CD4-positive, alpha-beta T cell treated with Interleukin-4 for 1 hour (primary cell): ENCODE data around the gene RIPOR1.
"Not testable (repeated sequence)": the region's sequence is repeated elsewhere in the genome, so short reads cannot be mapped to it uniquely, and the experiment has no call there.

Source experiments
- DNase-seq, 2 donors: peaks; one replicate each; pipeline ENCODE4 v3.0.0-alpha.2; 2020 to 2022

Gene RIPOR1

DNA sequence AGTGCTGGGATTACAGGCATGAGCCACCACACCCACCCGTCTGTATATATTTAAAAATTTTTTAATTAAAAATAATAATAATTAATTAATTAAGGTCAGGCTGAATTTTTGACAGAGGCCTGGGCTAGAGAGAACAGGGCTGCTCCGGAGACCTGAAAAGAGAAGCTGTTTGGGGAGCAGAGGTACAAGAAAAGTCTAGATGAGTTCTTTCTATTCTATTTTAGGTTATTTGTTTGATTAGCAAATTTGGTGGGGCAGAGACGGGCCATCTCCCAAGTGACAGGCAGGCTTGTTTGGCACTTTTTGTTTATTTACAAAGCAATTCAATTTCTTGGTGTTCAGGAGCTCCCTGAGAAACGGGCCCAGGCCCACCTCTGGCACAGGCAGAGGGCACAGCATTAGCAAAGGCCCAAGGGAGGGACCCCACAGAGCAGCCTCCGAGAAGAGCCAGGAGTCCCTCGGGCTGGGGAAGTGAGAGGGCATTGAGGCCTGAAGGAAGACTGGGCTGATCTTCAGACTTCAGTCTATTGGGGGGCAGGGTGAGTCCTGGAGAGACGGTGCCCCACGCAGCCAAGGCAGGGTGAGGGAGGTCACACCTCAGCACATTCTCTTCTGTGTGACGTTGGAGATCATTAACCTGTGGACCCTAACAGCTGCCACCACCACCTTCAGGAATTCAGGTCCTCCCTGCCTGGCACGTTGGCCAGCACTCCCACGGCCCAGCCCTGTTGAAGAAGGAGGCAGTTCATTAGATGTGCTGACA is 10.8 kb upstream of the RIPOR1 start:
- DNase-seq: peak in 1 of 2 donors; percentile 74

DNA sequence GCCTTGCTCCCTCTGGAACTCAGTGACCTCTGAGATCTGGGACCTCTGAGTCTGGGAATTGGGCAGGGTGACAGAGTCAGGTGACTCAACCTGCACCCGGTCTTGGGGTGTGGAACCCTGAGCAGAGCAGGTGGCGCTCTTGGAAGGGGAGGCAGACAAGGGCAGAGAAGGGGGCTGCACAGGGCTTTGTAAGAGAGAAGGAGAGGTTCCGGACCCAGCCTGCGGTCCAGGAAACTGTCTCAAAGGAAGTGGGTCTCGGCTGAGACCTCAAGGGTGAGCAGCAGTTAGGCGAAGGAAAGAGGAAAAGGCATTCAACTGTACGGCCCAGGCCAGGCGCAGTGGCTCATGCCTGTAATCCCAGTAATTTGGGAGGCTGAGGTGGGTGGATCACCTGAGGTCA is 10.0 kb upstream of the RIPOR1 start:
- no peak for DNase-seq

DNA sequence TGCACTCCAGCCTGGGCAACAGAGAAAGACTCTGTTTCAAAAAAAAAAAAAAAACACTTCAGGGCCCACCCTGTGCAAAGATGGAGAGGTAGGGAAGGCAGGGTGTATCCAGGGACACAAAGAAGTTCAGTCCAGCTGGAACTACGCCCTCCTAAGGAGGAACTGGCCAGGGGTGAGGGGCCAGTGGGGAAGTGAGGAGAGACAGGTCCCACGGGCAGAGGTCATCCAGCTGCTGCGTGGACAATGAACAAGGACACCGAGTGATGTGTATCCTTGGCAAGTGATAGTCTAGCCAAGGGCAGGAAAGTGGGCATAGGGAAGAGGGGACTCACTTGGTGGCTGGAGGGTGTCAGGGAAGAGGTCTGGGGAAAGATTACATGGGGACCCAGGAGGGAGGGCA is 9.4 kb upstream of the RIPOR1 start:
- no peak for DNase-seq

DNA sequence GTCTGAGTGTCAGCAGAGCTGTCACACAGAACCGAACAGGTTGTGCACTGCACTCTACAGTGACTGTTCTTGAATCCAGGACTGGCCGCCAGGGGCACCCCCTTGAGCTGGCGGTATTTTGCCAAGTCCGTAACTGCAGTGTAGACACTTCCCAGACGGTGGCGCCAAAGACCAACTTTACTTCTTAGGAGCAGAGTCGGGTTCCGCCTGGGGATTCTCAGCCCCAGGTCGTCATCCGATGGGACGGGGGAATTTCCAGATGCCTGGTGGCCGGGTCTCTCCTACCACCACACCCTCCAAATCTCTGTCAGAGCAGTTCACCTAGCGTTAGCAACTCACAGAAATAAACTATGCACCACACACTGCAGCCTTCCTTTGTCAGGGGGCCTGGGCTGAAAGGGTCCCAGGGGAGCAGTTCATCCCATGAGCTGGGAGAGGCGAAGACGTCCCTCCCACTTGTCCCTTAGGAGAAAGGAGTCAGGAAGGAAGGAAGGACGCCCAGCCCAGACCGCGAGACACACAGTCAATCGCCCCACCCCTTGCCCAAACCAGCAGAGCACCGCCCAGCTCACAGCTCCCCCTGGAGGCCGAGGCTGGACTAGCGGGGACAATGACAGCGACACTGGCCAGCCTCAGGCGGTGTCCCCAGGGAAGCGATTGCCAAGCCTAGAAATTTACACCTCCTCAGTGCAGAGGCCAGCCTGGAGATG is 7.4 kb upstream of the RIPOR1 start:
- peak; percentile 97 to 98 for DNase-seq

DNA sequence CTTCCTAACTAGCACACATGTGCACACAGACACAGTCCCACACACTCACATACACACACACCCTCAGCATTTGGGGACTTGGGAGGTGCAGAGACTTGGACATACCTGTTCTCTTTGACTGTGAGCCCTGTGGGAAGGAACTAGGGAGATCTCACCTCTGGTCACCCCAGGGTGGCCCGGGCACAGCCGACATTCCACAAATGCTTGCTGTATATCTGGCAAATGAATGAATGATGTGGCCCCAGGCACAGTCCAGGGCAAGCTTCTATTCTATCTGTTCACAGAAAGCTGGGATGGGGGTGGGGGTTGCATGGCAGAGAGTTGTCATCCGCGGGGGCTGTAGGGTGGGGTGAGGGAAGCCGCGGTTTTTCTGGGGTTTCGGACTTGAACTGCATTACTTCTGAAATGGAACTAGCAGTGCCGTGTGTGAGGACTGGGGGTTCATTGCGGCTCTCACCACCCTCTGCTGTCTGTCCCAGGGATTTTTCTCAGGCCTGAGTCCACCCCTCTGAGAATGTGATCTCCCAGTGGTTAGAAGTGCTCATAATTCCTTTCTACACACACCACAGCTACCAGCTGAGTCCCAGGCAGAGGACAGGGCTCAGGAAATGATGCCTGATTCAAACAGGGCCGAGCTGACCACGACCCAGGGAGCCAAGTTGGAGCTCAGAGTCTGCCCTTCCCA is 3.3 kb upstream of the RIPOR1 start:
- no peak for DNase-seq

DNA sequence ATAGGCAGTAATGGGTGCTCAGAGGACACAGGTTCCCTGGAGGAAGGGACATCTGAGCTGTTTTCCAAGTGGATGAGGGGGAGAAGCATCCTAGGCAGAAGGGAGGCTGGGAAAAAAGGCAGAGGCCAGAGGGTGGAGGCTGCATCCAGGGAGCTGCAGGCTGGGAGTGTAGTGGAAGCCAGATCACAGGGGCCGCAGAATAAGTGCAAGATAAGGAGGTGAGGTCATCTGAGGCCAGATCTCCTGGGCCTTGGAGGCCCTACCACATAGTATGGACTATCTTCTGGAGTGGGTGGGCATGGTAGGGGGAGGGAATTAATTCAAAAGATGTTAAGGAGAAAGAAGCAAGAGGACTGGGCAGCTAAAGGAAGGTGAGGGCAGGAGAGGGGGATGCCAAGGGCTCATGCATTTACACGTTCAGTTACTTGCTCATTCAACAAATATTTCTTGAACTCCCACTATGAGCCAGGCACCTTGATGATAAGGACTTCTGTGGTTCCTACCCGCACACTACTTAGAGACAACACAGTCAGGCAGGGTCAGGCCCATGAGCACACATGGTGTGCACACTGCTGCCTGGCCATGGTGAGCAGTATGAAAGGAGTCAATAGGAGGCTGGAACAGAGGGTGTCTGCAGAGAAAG is 2.4 kb upstream of the RIPOR1 start:
- no peak for DNase-seq

DNA sequence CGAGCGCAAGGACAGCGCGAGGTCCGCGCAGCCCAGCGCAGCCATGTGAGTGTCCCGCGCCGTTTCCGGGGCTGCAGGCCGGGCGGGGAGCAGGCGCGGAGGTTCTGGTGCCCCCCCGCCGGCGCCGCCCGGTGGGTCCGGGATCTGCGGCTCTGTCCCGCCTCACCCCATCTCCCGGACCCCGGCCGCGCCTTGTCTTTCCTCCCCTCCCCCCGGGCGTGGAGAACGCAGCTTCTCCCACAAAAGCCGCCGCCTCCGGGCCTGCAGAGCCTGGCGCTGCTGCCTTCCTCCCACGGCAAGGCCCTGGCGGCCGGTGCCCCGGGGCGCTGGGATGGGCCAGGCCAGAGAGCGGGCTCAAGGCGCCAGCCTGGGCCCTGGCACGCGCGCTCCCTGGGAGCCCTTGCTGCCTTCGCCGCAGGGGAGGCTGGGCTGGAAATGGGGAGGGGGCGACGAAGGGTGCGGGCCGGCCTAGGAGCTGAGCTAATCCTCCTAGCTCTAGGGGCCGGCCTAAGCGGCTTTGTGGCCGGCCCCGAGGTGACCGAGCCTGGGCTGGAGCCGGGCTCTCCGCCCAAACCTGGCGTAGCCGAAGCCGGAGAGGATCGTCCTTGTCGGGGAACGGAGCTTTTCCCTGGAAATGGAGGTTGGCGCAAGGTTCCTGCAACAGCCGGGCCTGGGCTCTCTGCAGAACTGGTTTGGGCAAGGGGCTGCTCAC is 397 bp downstream of the RIPOR1 start:
- DNase-seq: no peak

DNA sequence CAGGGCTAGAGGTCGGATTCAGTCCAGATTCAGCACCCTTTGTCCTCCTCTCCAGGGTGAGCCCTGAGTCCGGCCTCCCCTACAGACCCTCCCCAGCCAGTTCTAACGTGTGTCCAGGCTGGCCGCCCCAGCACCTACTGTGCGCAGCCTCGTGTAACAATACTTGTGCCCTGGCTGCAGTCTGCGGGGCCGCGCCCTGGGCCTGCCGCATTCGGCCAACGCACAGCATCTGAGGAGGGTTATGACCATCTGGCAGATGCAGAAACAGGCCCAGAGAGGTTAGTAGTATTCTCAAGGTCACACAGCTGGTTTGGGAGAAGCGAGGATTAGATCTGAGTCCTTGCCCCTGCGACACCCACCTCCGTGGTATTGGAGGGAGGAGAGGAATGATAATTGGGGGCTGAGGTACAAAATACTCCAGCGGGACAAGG is 968 bp downstream of the RIPOR1 start:
- DNase-seq: no peak

DNA sequence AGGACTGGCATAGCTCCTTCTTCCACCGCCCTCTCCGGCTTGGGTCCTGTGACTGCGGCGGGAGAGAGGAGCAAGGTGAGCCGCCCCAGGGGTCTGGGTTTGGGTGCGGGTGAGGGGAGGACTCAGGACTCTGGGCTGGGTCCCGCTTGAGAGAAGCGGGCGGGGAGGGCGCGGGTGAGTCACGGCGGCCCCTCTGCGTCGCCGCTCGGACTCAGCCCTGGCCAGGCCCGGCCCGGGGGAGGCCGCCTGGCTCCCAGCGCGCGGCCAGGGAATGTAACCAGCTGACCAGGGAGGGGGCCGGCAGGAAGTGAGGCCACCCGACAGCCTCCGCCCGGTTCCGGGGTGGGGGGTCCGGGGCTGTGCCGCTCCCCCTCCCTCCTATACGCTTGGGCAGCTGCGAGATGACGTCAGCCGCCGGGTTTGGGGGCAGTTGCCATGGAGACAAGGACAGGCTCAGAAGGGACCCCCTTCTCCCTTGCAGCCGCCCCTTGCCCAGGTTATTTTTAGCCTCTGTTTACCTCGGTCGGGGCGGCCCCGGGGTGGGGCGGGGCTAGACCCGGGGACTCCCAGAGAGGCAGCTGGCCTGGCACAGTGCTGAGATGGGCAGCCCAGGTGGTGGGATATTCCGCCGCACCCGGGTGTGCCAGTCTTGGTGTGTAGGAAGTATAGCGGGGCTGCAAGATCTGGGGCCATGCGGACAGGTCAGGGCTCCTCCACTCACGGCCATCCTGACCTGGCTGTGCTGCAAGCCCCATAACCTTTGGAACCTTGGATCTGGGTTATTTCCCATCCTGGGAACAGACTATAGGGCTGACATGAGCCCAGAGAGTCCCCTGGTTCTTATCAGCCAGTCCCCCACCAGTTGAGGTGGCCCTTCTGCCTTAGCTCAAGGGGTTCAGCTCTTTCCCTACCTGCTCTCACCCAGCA is 1.6 kb downstream of the RIPOR1 start:
- peak; percentile 41 to 89 for DNase-seq

DNA sequence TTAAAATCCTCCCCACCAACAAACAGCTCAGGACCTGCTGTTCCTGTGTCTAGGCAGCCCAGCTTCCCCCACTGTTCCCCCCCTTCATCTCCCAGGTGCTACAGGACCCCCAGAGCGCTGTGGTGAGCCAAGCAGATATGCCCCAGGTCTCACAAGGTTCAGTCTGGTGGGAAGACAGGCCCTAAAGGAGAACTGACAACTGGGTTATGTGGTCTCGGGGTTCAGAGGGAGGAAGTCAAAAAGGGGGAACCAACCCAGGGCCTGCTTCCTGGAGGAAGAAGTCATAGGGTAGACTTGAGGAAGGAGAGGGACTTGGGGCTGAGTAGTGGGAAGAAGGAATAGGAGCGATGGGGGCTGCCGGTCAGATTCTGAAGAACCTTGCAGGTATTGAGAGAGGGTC is 2.6 kb downstream of the RIPOR1 start:
- peak in 1 of 2 donors; percentile 65 for DNase-seq

DNA sequence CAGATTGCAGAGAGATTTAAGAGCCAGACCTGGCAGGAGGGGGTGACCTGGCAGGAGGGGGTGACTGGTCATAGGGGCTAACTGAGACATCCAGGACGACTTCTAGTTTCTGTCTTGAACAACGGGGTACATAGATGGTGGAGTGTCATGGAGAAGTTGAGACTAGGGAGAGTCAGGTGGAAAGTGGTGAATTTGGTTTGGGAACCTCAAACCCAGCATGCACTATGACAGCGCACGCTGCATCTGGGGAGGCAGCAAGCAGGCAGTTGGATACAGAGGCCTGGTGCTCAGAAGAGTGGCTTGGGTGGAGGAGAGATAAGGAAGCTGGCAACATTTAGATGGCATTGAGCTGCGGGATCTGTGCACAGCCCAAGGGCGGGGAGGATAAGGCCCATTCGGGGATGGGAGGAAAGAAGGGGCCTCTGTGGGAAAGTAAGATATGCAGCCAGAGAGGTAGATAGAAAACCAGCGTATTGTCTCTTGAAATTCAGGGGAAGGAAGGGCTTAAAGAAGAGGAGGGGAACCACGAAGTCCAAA is 4.5 kb downstream of the RIPOR1 start:
- no peak for DNase-seq

DNA sequence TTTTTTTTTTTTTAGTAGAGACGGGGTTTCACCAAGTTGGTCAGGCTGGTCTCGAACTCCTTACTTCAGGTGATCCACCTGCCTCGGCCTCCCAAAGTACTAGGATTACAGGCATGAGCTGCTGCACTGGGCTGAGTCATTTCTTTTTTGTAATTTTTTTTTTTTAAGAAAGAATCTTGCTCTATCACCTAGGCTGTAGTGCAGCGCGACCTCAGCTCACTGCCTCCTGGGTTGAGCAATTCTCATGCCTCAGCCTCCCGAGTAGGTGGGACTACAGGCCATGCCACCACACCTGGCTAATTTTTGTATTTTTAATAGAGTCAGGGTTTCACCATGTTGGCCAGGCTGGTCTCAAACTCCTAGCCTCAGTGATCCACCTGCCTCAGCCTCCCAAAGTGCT is 5.4 kb downstream of the RIPOR1 start:
- not testable (repeated sequence) for DNase-seq

DNA sequence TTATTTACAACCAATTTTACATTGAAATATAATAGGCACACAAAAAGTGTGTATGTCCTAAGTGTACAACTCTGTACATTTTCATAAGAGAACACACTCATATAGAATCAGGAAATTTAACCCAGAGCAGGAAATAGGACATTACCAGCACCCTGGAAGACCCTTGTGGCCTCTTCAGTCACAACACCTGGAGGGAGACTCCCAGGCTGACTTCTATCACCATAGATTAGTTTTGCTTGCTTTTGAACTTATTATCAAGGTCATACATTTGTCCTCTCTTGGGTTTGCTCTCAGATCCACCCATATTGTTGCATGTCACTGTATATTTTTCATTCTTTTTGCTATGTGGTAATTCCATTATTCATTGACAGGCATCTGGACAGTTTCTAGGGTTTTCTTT is 5.8 kb downstream of the RIPOR1 start:
- no peak for DNase-seq

DNA sequence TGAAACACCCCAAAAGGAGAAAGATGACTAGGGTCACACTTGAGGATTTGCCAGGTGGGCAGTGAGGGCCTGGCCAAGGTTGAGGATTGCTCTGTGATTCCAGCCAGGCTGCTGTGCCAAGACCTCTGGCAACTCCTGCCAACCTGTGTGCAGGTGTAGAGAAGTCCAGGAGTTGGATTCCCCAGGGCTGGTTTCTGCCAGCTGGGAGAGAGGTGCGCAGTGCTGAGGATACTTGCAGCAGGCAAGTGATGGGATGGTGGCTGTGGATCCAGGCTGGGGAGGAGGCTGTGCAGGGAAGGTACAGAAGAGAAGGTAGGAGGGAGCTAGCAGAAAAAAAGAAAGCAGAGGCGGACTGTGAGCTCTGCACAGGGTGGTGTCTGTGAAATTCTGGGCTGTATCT is 6.6 kb downstream of the RIPOR1 start:
- no peak for DNase-seq

DNA sequence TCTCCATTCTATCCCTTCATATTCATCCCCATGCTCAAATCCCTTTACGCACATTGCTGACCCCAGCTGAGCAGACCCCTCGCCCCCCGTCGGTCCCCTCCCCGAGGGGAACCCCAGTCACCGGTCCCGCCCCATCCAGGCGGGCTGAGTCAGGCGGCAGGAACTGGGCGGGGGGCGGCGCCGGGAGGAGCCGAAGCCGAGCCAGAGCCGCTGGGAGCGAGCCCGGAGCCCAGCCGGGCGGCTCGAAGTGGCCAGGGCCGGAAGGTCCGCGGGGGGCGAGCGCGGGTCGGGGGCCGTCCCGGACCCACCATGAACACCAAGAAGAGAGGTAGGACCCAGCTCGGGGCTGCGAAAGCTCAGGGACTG is 8.6 kb downstream of the RIPOR1 start:
- DNase-seq: peak; percentile 49 to 53

DNA sequence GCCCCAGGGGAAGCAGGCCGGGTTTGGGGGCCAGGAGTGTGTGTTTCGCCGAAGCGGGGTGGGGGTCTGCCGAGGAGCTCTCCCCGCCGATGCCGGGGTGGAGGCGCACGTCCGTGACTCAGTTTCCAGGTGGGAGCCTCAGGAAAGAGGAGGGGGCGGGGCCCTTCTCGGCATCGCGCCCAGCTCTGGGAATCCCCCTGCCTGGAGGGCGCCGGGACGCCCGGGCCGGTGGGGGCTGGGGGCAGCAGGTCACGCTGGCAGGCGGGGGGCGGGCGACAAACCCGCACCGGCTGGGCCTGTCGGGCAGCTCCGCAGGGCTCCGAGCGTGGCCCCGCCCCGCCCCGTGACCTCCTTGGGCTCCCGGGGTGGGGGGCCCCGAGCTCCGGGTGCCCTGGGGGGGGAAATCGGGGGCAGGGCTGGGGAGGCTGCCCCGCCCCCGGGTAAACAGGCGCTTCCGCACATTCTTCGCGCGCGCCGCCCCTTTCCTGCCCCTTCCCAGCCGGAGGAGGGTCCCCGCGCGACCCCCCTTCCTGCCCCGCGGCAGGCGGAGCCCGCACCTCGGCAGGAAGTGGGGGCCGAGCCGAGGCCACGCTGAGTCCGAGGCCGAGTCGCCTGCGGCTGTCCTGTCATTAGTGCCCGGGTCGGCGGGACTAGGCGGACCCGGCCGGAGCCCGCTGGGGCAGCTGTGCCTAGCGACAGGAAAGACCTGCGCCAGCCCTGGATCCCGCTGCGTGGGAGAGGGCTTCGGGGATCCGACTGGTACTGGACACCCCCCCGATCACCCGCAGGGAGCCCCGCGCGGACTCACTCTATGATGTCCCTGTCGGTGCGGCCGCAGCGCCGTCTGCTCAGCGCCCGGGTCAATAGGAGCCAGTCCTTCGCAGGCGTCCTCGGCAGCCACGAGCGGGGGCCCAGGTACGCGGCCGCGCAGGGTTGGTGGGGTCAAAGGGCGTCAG is 9.3 kb downstream of the RIPOR1 start:
- DNase-seq: peak; percentile 80 to 85

DNA sequence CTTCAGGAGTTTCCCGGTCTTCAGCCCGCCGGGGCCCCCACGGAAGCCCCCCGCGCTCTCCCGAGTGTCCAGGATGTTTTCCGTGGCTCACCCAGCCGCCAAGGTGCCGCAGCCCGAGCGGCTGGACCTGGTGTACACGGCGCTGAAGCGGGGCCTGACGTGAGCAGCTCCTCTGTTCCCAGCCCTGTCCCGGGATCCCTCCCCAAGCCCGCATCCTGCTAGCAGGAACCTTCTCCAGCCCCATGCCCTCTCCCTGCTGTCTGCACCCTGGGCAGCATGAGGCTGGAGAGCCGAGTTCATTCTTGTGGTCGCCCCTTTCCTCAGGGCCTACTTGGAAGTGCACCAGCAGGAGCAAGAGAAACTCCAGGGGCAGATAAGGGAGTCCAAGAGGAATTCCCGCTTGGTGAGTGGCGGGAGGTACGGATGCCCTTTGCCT is 10.1 kb downstream of the RIPOR1 start:
- no peak for DNase-seq

DNA sequence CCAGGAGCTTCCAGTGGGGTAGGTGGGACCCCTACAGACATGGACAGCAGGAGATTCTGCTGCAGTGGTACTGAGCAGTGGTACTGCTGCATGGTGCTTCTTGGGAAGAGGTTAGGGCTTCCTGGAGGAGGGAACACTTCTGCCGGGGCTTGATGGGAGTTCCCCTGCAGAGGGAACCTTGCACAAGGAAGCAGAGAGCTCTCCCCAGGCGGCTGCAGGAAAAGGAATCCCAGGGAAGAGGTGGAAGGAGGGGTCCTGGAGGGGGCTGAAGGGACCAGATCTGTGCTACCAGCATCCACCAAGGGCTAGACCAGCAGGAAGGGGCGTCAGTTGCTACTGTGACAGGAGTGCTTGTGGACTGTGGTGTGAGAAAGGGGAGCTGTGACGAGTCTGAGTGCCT is 10.6 kb downstream of the RIPOR1 start:
- DNase-seq: no peak

DNA sequence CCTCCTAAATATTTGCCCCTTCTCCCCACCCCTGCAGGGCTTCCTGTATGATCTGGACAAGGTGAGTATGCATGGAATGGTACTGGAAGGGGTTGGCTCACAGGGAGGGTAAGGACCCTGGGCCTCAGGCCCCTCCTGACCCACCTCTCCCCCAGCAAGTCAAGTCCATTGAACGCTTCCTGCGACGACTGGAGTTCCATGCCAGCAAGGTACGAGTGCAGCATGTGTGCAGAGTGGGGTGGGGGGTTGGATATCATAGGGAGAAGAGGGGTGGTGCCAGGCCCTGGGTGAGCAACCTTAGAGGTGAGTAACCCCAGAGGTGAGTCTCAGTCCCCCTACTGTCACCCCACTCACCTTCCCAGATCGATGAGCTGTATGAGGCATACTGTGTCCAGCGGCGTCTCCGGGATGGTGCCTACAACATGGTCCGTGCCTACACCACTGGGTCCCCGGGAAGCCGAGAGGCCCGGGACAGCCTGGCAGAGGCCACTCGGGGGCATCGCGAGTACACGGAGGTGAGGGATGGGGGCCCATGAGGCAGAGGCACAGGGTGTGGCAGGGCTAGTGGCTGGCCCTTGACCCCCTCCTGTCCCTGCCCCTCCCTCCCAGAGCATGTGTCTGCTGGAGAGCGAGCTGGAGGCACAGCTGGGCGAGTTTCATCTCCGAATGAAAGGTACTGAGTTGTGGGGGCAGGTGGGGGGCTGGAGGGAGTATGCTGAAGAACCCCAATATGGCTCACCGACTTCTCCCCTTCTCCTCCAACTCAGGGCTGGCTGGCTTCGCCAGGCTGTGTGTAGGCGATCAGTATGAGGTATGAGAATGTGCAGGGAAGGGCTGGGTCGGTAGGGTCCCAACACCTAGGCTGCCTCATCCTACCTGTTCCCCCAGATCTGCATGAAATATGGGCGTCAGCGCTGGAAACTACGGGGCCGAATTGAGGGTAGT is 11.3 kb downstream of the RIPOR1 start:
- DNase-seq: no peak
